WTC11 (cell line): ENCODE data around the gene TMEM14C. TPM values are rescaled to one million over a fixed set of nuclear protein-coding genes. Genes with fewer than 3 reads are reported as not detected.
A peak's percentile ranks its signal among the peaks of the same experiment; 100 is the strongest.

Source experiments
- ATAC-seq: fragments of 200-7000 bp; cut with Tn5 transposase; 2 replicates; pipeline ENCODE4 v1.10.0; 2021; ENCODE audit warnings: mild to moderate bottlenecking, moderate library complexity
- CTCF ChIA-PET: fragments of 300-600 bp; sonication (Branson Sonifier 250); formaldehyde crosslinking; loops from one replicate; lab custom pipeline; 2021; ENCODE audit warnings: antibody characterized with exemption; lab: Charles Lee
- POLR2A ChIA-PET: fragments of 350-600 bp; sonication (Branson Sonifier 250); formaldehyde crosslinking; loops from one replicate; lab custom pipeline; 2021; ENCODE audit warnings: antibody characterized with exemption; lab: Charles Lee
- DNase-seq: peaks from one replicate; pipeline ENCODE4 v3.0.0; 2021; ENCODE audit warnings: low spot score
- H3K27ac Mint-ChIP-seq: 2 replicates; pipeline ENCODE4 v1.8.0; 2021; ENCODE audit warnings: mixed read lengths
- H3K27me3 Mint-ChIP-seq: 2 replicates; pipeline ENCODE4 v1.8.0; 2021; ENCODE audit warnings: low read depth, mild to moderate bottlenecking, moderate library complexity, mixed read lengths
- H3K36me3 Mint-ChIP-seq: 2 replicates; pipeline ENCODE4 v1.8.0; 2021; ENCODE audit warnings: mixed read lengths
- H3K4me1 Mint-ChIP-seq: 2 replicates; pipeline ENCODE4 v1.8.0; 2022; ENCODE audit warnings: mixed read lengths
- H3K4me3 Mint-ChIP-seq: 2 replicates; pipeline ENCODE4 v1.8.0; 2021; ENCODE audit warnings: mild to moderate bottlenecking, moderate library complexity, mixed read lengths
- H3K9me3 Mint-ChIP-seq: 2 replicates; pipeline ENCODE4 v1.8.0; 2021; ENCODE audit warnings: mixed read lengths
- CREM ChIP-seq: sonication (generic); formaldehyde crosslinking; IDR thresholded peaks from 2 replicates; pipeline ENCODE4 v1.8.1; 2022; ENCODE audit warnings: mild to moderate bottlenecking, missing genetic modification reagents, moderate library complexity
- CTCF ChIP-seq: fragments of 200-600 bp; IDR thresholded peaks from 2 replicates; pipeline ENCODE4 v1.8.0; 2022; ENCODE audit warnings: antibody characterized with exemption
- GRHL2 ChIP-seq: fragments of 250-450 bp; sonication (Bioruptor Pico); IDR thresholded peaks from 2 replicates; pipeline ENCODE4 v1.8.0; 2022; ENCODE audit warnings: mild to moderate bottlenecking, moderate library complexity; ENCODE audit not compliant: insufficient replicate concordance, severe bottlenecking
- HMGA2 ChIP-seq: fragments of 250-450 bp; sonication (Bioruptor Pico); IDR thresholded peaks from 2 replicates; pipeline ENCODE4 v1.4.0; 2021; ENCODE audit warnings: mild to moderate bottlenecking, moderate library complexity
- NR1H2 ChIP-seq: sonication (generic); formaldehyde crosslinking; IDR thresholded peaks from 2 replicates; pipeline ENCODE4 v1.9.0; 2021; ENCODE audit warnings: mild to moderate bottlenecking, moderate library complexity, missing genetic modification reagents
- NR3C1 ChIP-seq: sonication (generic); formaldehyde crosslinking; conservative IDR thresholded peaks from 2 replicates; pipeline ENCODE4 v1.8.1; 2023; ENCODE audit warnings: low read depth, mild to moderate bottlenecking, missing genetic modification reagents
- PREB ChIP-seq: sonication (generic); formaldehyde crosslinking; IDR thresholded peaks from 2 replicates; pipeline ENCODE4 v1.8.1; 2022; ENCODE audit warnings: mild to moderate bottlenecking, missing genetic modification reagents, moderate library complexity, borderline replicate concordance
- SP1 ChIP-seq: sonication (generic); formaldehyde crosslinking; conservative IDR thresholded peaks from 2 replicates; pipeline ENCODE4 v1.8.1; 2022; ENCODE audit warnings: missing genetic modification reagents
- STAT6 ChIP-seq: sonication (generic); formaldehyde crosslinking; conservative IDR thresholded peaks from 2 replicates; pipeline ENCODE4 v1.8.1; 2023; ENCODE audit warnings: mild to moderate bottlenecking, low read depth, missing genetic modification reagents, moderate library complexity
- TEAD1 ChIP-seq: sonication (generic); formaldehyde crosslinking; IDR thresholded peaks from 2 replicates; pipeline ENCODE4 v1.8.0; 2022; ENCODE audit warnings: mild to moderate bottlenecking, missing genetic modification reagents
- TEAD4 ChIP-seq: sonication (generic); formaldehyde crosslinking; IDR thresholded peaks from 2 replicates; pipeline ENCODE4 v1.8.0; 2022; ENCODE audit warnings: mild to moderate bottlenecking, missing genetic modification reagents
- ZMAT4 ChIP-seq: fragments of 250-450 bp; sonication (Bioruptor Pico); IDR thresholded peaks from 2 replicates; pipeline ENCODE4 v1.9.0; 2021; ENCODE audit warnings: mild to moderate bottlenecking
- ZNF232 ChIP-seq: sonication (generic); formaldehyde crosslinking; IDR thresholded peaks from 2 replicates; pipeline ENCODE4 v1.8.0; 2022; ENCODE audit warnings: mild to moderate bottlenecking, missing genetic modification reagents
- ZNF281 ChIP-seq: sonication (generic); formaldehyde crosslinking; IDR thresholded peaks from 2 replicates; pipeline ENCODE4 v1.8.0; 2023; ENCODE audit warnings: mild to moderate bottlenecking, missing genetic modification reagents
- ZNF317 ChIP-seq: sonication (generic); formaldehyde crosslinking; IDR thresholded peaks from 2 replicates; pipeline ENCODE4 v1.8.1; 2023; ENCODE audit warnings: low read depth, mild to moderate bottlenecking, moderate library complexity, missing genetic modification reagents, borderline replicate concordance
- ZSCAN18 ChIP-seq: fragments of 250-450 bp; sonication (Bioruptor Pico); IDR thresholded peaks from 2 replicates; pipeline ENCODE4 v2.1.2; 2022; ENCODE audit warnings: mild to moderate bottlenecking, moderate library complexity
- total RNA-seq: library from RNA; stranded (reverse); gene quantifications from 3 replicates; pipeline ENCODE4 v1.2.3, GENCODE V29; 2021

The TMEM14C gene
- total RNA-seq, 1 experiment from 2014 or later: 103 TPM

GRCh38 chr6:10756085-10756484 is 33.2 kb downstream of the TMEM14C start:
- no peaks in the 10 kb centered on the region for H3K27me3 Mint-ChIP-seq
- H3K4me1 Mint-ChIP-seq: peaks cover 8% of the 10 kb centered on the region
- TF ChIP-seq NR3C1 (CRISPR knock-in tag) (no peak), STAT6 (CRISPR knock-in tag) (no peak), TEAD1 (no peak), GRHL2 (CRISPR knock-in tag) (no peak), HMGA2 (no peak), TEAD4 (CRISPR knock-in tag) (no peak)
- peaks cover 67% of the 10 kb centered on the region for H3K36me3 Mint-ChIP-seq
- no peak for ATAC-seq
- DNase-seq: no peak
- H3K4me3 Mint-ChIP-seq: no peak overlapping the region
- H3K9me3 Mint-ChIP-seq: no peaks in the 10 kb centered on the region
- CTCF ChIA-PET: no interaction called here
- POLR2A ChIA-PET: no interaction called here
- H3K27ac Mint-ChIP-seq: no peak overlapping the region

GRCh38 chr6:10759312-10759839 is 36.5 kb downstream of the TMEM14C start:
- Mint-ChIP-seq H3K4me1 (peaks cover 8% of the 10 kb centered on the region), H3K36me3 (peaks cover 49% of the 10 kb centered on the region), H3K27me3 (no peaks in the 10 kb centered on the region), H3K9me3 (no peaks in the 10 kb centered on the region), H3K27ac (peak overlapping the region; percentile 83), H3K4me3 (no peak overlapping the region)
- ChIA-PET POLR2A (no interaction called here), CTCF (interaction anchor here (0.6 to 2.2 kb wide), 14 partner anchors 10 to 294 kb away, joined by 3 to 11 read pairs (median 4); partner anchors contain the start of genes MAK, PAK1IP1, SYCP2L and TMEM14B)
- DNase-seq (no peak), ATAC-seq (peak; percentile 78)
- TF ChIP-seq ZNF281 (CRISPR knock-in tag) (no peak), CTCF (peak; percentile 39; the same call in 1 of the 2 replicates), ZMAT4 (no peak)

- Mint-ChIP-seq H3K4me3 (no peak overlapping the region), H3K4me1 (peaks cover 8% of the 10 kb centered on the region), H3K36me3 (peaks cover 43% of the 10 kb centered on the region), H3K27me3 (no peaks in the 10 kb centered on the region), H3K27ac (0 out of 2 replicates have a peak overlapping the region, but pooled peaks have one; percentile 15), H3K9me3 (no peaks in the 10 kb centered on the region)
- ChIA-PET POLR2A (no interaction called here), CTCF (interaction anchor here (0.6 to 2.2 kb wide), 14 partner anchors 10 to 294 kb away, joined by 3 to 11 read pairs (median 4); partner anchors contain the start of genes MAK, PAK1IP1, SYCP2L and TMEM14B)
- DNase-seq (no peak), ATAC-seq (no peak)
- TF ChIP-seq TEAD1 (no peak), STAT6 (CRISPR knock-in tag) (no peak), CREM (CRISPR knock-in tag) (no peak), TEAD4 (CRISPR knock-in tag) (no peak), ZSCAN18 (CRISPR knock-in tag) (no peak), PREB (CRISPR knock-in tag) (no peak), SP1 (CRISPR knock-in tag) (no peak), ZNF232 (CRISPR knock-in tag) (no peak), NR1H2 (CRISPR knock-in tag) (no peak), ZNF317 (CRISPR knock-in tag) (no peak)
Measured at GRCh38 chr6:10759884-10760329, 37.0 kb downstream of the TMEM14C start.
